ENCODE measurements around the gene IVNS1ABP.

GRCh38 chr1:185257950-185258208, 59.2 kb downstream of the IVNS1ABP start:
- TF ChIP-seq ETS1 (CRISPR knock-in tag; IDR thresholded peaks at IDR 0.05) (no peak), TCF7 (IDR thresholded peaks at IDR 0.05; ENCODE audit: low read depth) (no peak), U2AF2 (IDR thresholded peaks at IDR 0.05; ENCODE audit: low read depth, low read length) (no peak), ZNF761 (CRISPR knock-in tag; conservative IDR thresholded peaks at IDR 0.05) (no peak), CTCF (CRISPR knock-in tag; IDR thresholded peaks at IDR 0.05) (no peak), ZNF264 (CRISPR knock-in tag; IDR thresholded peaks at IDR 0.05) (no peak), RBM39 (IDR thresholded peaks at IDR 0.05; ENCODE audit: low read depth, low read length, poor library complexity, severe bottlenecking) (no peak), MAX (IDR thresholded peaks at IDR 0.05) (no peak), EP300 (IDR thresholded peaks at IDR 0.05; ENCODE audit: low read depth in 2 of 2, low read length in 2 of 2) (no peak), EP300 (CRISPR knock-in tag; IDR thresholded peaks at IDR 0.05; ENCODE audit: borderline replicate concordance) (no peak)

All from HepG2 (cell line).